H1 (cell line): ENCODE data around the gene MAPK8IP2. TPM values are rescaled to one million over a fixed set of nuclear protein-coding genes. Genes with fewer than 3 reads are reported as not detected.

ENCODE experiments used
- CTCF ChIA-PET: fragments of 300-600 bp; sonication (Branson Sonifier 250); formaldehyde crosslinking; loops from one replicate; lab custom pipeline; 2021; ENCODE audit not compliant: partially characterized antibody; lab: Charles Lee
- POLR2A ChIA-PET: fragments of 300-600 bp; sonication (Branson Sonifier 250); formaldehyde crosslinking; loops from one replicate; lab custom pipeline; 2021; ENCODE audit warnings: inconsistent platforms; ENCODE audit not compliant: partially characterized antibody; lab: Charles Lee
- DNase-seq, 2 experiments: peaks; one replicate each; pipeline versions ENCODE4 v3.0.0 to v3.0.0-alpha.2; 2010 to 2022; ENCODE audit warnings: low spot score in 2 of 2, low read depth in 1 of 2, mixed read lengths in 1 of 2
- FAIRE-seq: peaks from 2 replicates; lab custom pipeline; 2011; peaks lifted over from hg19 to GRCh38; lab: Jason Lieb, UNC
- H2AFZ ChIP-seq: 2 replicates; pipeline ENCODE4 v1.8.1; 2012; ENCODE audit warnings: low read length, inconsistent platforms
- H2AK5ac ChIP-seq: 2 replicates; pipeline ENCODE4 v1.6.1; 2013; ENCODE audit warnings: low read depth, low read length
- H2BK120ac ChIP-seq: replicated peaks from 2 replicates; pipeline ENCODE3; 2013; ENCODE audit warnings: low read depth, low read length, inconsistent platforms
- H2BK12ac ChIP-seq: 2 replicates; pipeline ENCODE4 v1.6.1; 2013; ENCODE audit warnings: low read depth, low read length
- H2BK15ac ChIP-seq: 2 replicates; pipeline ENCODE4 v1.6.1; 2013; ENCODE audit warnings: low read length
- H2BK20ac ChIP-seq: 2 replicates; pipeline ENCODE4 v1.6.1; 2013; ENCODE audit warnings: low read length
- H2BK5ac ChIP-seq: 2 replicates; pipeline ENCODE4 v1.6.1; 2013; ENCODE audit warnings: low read depth, low read length
- H3K14ac ChIP-seq: 2 replicates; pipeline ENCODE4 v1.6.1; 2013; ENCODE audit warnings: inconsistent platforms; ENCODE audit not compliant: insufficient read length
- H3K18ac ChIP-seq: 2 replicates; pipeline ENCODE4 v1.6.1; 2013; ENCODE audit warnings: low read length; ENCODE audit errors: extremely low read depth
- H3K23ac ChIP-seq: 2 replicates; pipeline ENCODE4 v1.6.1; 2013; ENCODE audit warnings: inconsistent platforms; ENCODE audit not compliant: insufficient read length
- H3K23me2 ChIP-seq: 2 replicates; pipeline ENCODE4 v1.6.1; 2013; ENCODE audit warnings: low read depth, low read length
- H3K27ac ChIP-seq: 2 replicates; pipeline ENCODE4 v1.6.1; 2011; ENCODE audit warnings: low read depth, low read length, inconsistent platforms
- H3K27me3 ChIP-seq, 4 experiments: replicated peaks in 1 of 4; 1 replicate in 1 of 4; 2 replicates in 3 of 4; pipeline versions ENCODE4 v1.6.1 to v1.8.1; 2011 to 2013; ENCODE audit warnings: low read length in 3 of 4, mild to moderate bottlenecking in 3 of 4, inconsistent platforms in 2 of 4, mixed read lengths in 2 of 4, moderate library complexity in 1 of 4; ENCODE audit not compliant: control insufficient read depth in 3 of 4, insufficient read depth in 3 of 4; ENCODE audit errors: extremely low read depth in 1 of 4
- H3K36me3 ChIP-seq, 4 experiments: 2 replicates each; pipeline versions ENCODE4 v1.6.1 to v1.8.1; 2011 to 2013; ENCODE audit warnings: mild to moderate bottlenecking in 4 of 4, low read length in 3 of 4, moderate library complexity in 2 of 4, control low read depth in 1 of 4, inconsistent platforms in 1 of 4; ENCODE audit not compliant: insufficient read depth in 4 of 4, control insufficient read depth in 2 of 4
- H3K4ac ChIP-seq: replicated peaks from 2 replicates; pipeline ENCODE3; 2013; ENCODE audit warnings: low read length, low read depth, mixed read lengths, inconsistent platforms; ENCODE audit not compliant: insufficient read length
- H3K4me1 ChIP-seq, 4 experiments: replicated peaks in 1 of 4; 1 replicate in 1 of 4; 2 replicates in 3 of 4; pipeline versions ENCODE4 v1.6.1 to v1.8.1; 2011 to 2013; ENCODE audit warnings: low read length in 3 of 4, inconsistent platforms in 2 of 4, mixed read lengths in 1 of 4; ENCODE audit not compliant: insufficient read depth in 4 of 4, control insufficient read depth in 3 of 4
- H3K4me2 ChIP-seq, 2 experiments: 2 replicates each; pipeline versions ENCODE4 v1.6.1 to v1.8.1; 2011 to 2013; ENCODE audit warnings: low read depth in 2 of 2, low read length in 2 of 2, control low read depth in 1 of 2, inconsistent platforms in 1 of 2, mild to moderate bottlenecking in 1 of 2; ENCODE audit not compliant: insufficient read depth in 1 of 2
- H3K4me3 ChIP-seq, 4 experiments: fragments of 200-600, 300-600 bp in 1 of 4; sonication (generic), shearing (Covaris generic), sonication (Bioruptor Twin) in 1 of 4; 2 replicates each; pipeline versions ENCODE4 v1.5.1 to v1.8.1; 2011 to 2016; ENCODE audit warnings: low read length in 4 of 4, low read depth in 3 of 4, control low read depth in 2 of 4, inconsistent platforms in 2 of 4, mild to moderate bottlenecking in 2 of 4, mixed read lengths in 1 of 4, moderate library complexity in 1 of 4; ENCODE audit not compliant: insufficient read depth in 2 of 4; ENCODE audit errors: extremely low read depth in 1 of 4
- H3K56ac ChIP-seq: replicated peaks from 2 replicates; pipeline ENCODE3; 2013; ENCODE audit warnings: low read depth, mild to moderate bottlenecking, mixed read lengths, low read length, inconsistent platforms; ENCODE audit not compliant: insufficient read length
- H3K79me1 ChIP-seq: 2 replicates; pipeline ENCODE4 v1.6.1; 2013; ENCODE audit warnings: low read depth, low read length, control low read depth
- H3K79me2 ChIP-seq, 2 experiments: 2 replicates each; pipeline versions ENCODE4 v1.6.1 to v1.8.1; 2012 to 2013; ENCODE audit warnings: low read length in 2 of 2, mild to moderate bottlenecking in 2 of 2, inconsistent platforms in 1 of 2; ENCODE audit not compliant: insufficient read depth in 2 of 2, control insufficient read depth in 1 of 2
- H3K9ac ChIP-seq, 4 experiments: replicated peaks in 1 of 4; 1 replicate in 1 of 4; 2 replicates in 3 of 4; pipeline versions ENCODE4 v1.6.1 to v1.8.1; 2011 to 2013; ENCODE audit warnings: low read depth in 3 of 4, low read length in 3 of 4, control low read depth in 2 of 4, mild to moderate bottlenecking in 2 of 4, moderate library complexity in 2 of 4, inconsistent platforms in 1 of 4; ENCODE audit errors: extremely low read depth in 1 of 4
- H3K9me3 ChIP-seq, 2 experiments: 2 replicates each; pipeline versions ENCODE4 v1.6.1 to v1.8.1; 2012 to 2013; ENCODE audit warnings: mild to moderate bottlenecking in 2 of 2, moderate library complexity in 2 of 2, control low read depth in 1 of 2, inconsistent platforms in 1 of 2, low read depth in 1 of 2, low read length in 1 of 2, mixed read lengths in 1 of 2; ENCODE audit not compliant: insufficient read depth in 2 of 2
- H4K20me1 ChIP-seq, 2 experiments: replicated peaks in 1 of 2; 2 replicates each; pipeline versions ENCODE3 to v1.8.1; 2011 to 2013; ENCODE audit warnings: inconsistent platforms in 2 of 2, low read length in 2 of 2, mild to moderate bottlenecking in 1 of 2; ENCODE audit not compliant: insufficient read depth in 2 of 2, control insufficient read depth in 1 of 2
- H4K5ac ChIP-seq: 2 replicates; pipeline ENCODE4 v1.6.1; 2013; ENCODE audit warnings: low read length, low read depth, mixed read lengths, inconsistent platforms; ENCODE audit not compliant: insufficient read length
- H4K8ac ChIP-seq: 2 replicates; pipeline ENCODE4 v1.8.0; 2013; ENCODE audit warnings: mild to moderate bottlenecking, moderate library complexity, low read length, inconsistent platforms; ENCODE audit not compliant: insufficient read depth; ENCODE audit errors: extremely low read depth
- H4K91ac ChIP-seq: replicated peaks from 2 replicates; pipeline ENCODE3; 2013; ENCODE audit warnings: low read length, mixed read lengths, inconsistent platforms; ENCODE audit not compliant: insufficient read length
- JUN ChIP-seq: IDR thresholded peaks from 2 replicates; pipeline ENCODE4 v1.6.1; 2011; ENCODE audit warnings: low read depth, mild to moderate bottlenecking, improper control_type of control experiment, low read length
- SAP30 ChIP-seq: fragments of 300-600 bp; sonication (generic); IDR thresholded peaks from 2 replicates; pipeline ENCODE4 v1.7.1; 2012; ENCODE audit warnings: low read length, moderate library complexity, mild to moderate bottlenecking, inconsistent platforms; ENCODE audit not compliant: insufficient read depth, insufficient replicate concordance
- WGBS, 2 experiments: shearing (Covaris generic) in 1 of 2; methylation state at CpG; one replicate each; pipeline versions ENCODE4 v1.1.6 to v1.1.7; 2013 to 2015; ENCODE audit warnings: low lambda C conversion rate in 2 of 2, mixed read lengths in 2 of 2, inconsistent platforms in 1 of 2, low coverage in 1 of 2, missing lambda C conversion rate in 1 of 2; ENCODE audit not compliant: insufficient replicate concordance in 2 of 2, insufficient coverage in 1 of 2, insufficient read length in 1 of 2; ENCODE audit errors: extremely low coverage in 1 of 2, missing lambda C conversion rate in 1 of 2; 5-methylcytosine and 5-hydroxymethylcytosine counted together
- polyA plus RNA-seq, 7 experiments: library from polyadenylated mRNA; depleted of rRNA in 3 of 7; stranded (reverse) in 5 of 7; unstranded in 2 of 7; fragments of >200 nt in 5 of 7; fragments of 200-250 nt in 2 of 7; gene quantifications; 1 replicate in 5 of 7; 2 replicates in 1 of 7; 4 replicates in 1 of 7; pipeline versions ENCODE4 v1.2.1 to v1.2.3, GENCODE V29; 2011 to 2013; ENCODE audit warnings: missing spikeins in 2 of 7, mixed read lengths in 2 of 7
- total RNA-seq: library from RNA; stranded (reverse); fragmentation: NEBNext Ultra II Directional; extraction: Animal tissue kit (Norgen Biotek cat#: 25700); gene quantifications from 2 replicates; pipeline ENCODE4 v1.2.1, GENCODE V29; 2021

MAPK8IP2 gene
- total and polyA plus RNA-seq, 2 of the 8 experiments (the other 6 are each of a cell fraction or from before 2014, with no cell fraction given) = 1.5 to 5.5 TPM

GRCh38 chr22:50567721-50568252, 32.8 kb upstream of the MAPK8IP2 start:
- Histone ChIP-seq H3K4me3 (no peak overlapping the region), H4K5ac (no peak overlapping the region), H2BK12ac (no peak overlapping the region), H3K4me1 (no peaks in the 10 kb centered on the region; a peak in 1 of 7 replicates), H3K14ac (no peak overlapping the region), H3K36me3 (peaks cover 8 to 33% (median 27%) of the 10 kb centered on the region in 4 experiments; a peak in 6 of 8 replicates), H2BK120ac (no peak overlapping the region), H2BK15ac (no peak overlapping the region), H4K91ac (no peak overlapping the region), H4K20me1 (peaks cover 2 to 13% of the 10 kb centered on the region in 2 experiments), H3K27ac (no peak overlapping the region), H3K9me3 (no peaks in the 10 kb centered on the region), H3K23ac (no peak overlapping the region), H3K79me1 (no peaks in the 10 kb centered on the region), H3K56ac (no peak overlapping the region), H2BK20ac (no peak overlapping the region), H3K18ac (no peak overlapping the region), H3K4me2 (no peak overlapping the region), H4K8ac (no peak overlapping the region), H3K23me2 (peaks cover 3% of the 10 kb centered on the region; the same call in 1 of the 2 replicates), H3K9ac (no peak overlapping the region), H3K79me2 (no peaks in the 10 kb centered on the region), H3K4ac (no peak overlapping the region), H2AFZ (no peak overlapping the region), H2AK5ac (no peak overlapping the region), H3K27me3 (peaks cover 0 to 5% (median 2%) of the 10 kb centered on the region in 4 experiments; a peak in 5 of 7 replicates), H2BK5ac (no peak overlapping the region)
- WGBS, 2 experiments = 81% methylated on average over 7 of the region's 7 CpGs; no CpG with 5 or more reads in 1 of the 2 experiments
- FAIRE-seq (no peak), DNase-seq (no peak)
- ChIA-PET CTCF (interaction anchor here (0.6 to 0.7 kb wide), 2 partner anchors 52 to 91 kb away, joined by 3 read pairs; no protein-coding TSS in a partner anchor), POLR2A (interaction anchor here (2.7 to 5.4 kb wide), 2 partner anchors 9 to 12 kb away, joined by 7 to 37 read pairs; partner anchors contain the start of gene CPT1B)
- TF ChIP-seq SAP30 (no peak), JUN (no peak)
